Coronary artery (tissue), 2 donors: Measurements from ENCODE around the gene RRP1.

Experiments
- DNase-seq: peaks from one replicate; pipeline ENCODE4 v3.0.0-alpha.2; 2017; ENCODE audit warnings: low spot score
- H3K27ac ChIP-seq, 2 donors: fragments of 200-600 bp; sonication (generic); one replicate each; pipeline ENCODE4 v1.5.1; 2016 to 2019
- H3K4me3 ChIP-seq: fragments of 200-600 bp; sonication (generic); 2 replicates; pipeline ENCODE4 v1.5.1; 2016; ENCODE audit warnings: mild to moderate bottlenecking, moderate library complexity
- TF ChIP-seq, protein P1 (sequence below): fragments of 200-600 bp; sonication (generic); IDR thresholded peaks from one replicate; pipeline ENCODE4 v1.5.1; 2019; ENCODE audit warnings: antibody characterized with exemption

Gene RRP1

DNA sequence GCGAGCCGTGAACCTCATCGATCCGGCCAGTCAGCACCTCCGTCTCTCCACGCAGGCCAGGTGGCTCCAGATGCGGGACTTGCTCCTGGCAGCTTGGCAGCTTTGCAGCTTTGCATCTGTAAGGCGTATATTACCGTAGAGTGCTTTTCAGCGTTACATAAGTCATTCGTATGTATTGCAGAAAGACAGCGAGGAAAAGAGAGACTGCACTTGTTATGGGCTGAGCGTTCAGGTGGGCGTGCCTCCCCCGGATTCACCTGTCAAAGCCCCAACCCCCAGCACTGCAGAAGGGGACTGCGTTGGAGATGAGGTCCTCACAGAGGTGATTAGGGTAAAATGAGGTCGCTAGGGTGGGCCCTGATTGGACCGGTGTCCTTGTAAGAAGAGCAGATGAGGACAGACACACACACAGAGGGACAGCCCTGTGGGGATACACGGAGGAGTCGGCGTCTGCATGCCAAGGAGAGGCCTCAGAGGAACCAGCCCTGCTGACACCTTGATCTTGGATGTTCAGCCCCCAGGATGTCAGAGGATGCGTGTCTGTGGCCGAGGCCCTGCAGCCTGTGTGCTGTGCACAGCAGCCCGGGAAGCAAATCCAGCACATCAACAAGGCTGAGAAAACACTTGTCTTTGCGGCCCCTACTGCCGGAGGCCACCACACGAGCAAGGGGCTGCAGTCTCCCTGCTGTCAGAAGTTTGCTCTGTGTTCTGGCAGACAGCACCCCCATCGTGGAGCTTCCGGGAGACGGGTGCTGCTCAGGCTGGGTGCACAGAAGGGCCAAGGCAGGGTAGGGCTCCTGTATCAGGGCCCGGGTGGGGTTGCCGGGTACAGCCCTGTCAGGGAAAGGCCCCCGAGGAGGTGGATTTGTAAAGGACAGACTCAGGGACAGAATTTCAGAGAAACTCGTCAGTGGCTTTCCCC, 64.7 kb downstream of the RRP1 start:
- Histone ChIP-seq H3K4me3 (no peak overlapping the region), H3K27ac (no peak overlapping the region)
- DNase-seq = no peak
- TF ChIP-seq, protein P1, sequence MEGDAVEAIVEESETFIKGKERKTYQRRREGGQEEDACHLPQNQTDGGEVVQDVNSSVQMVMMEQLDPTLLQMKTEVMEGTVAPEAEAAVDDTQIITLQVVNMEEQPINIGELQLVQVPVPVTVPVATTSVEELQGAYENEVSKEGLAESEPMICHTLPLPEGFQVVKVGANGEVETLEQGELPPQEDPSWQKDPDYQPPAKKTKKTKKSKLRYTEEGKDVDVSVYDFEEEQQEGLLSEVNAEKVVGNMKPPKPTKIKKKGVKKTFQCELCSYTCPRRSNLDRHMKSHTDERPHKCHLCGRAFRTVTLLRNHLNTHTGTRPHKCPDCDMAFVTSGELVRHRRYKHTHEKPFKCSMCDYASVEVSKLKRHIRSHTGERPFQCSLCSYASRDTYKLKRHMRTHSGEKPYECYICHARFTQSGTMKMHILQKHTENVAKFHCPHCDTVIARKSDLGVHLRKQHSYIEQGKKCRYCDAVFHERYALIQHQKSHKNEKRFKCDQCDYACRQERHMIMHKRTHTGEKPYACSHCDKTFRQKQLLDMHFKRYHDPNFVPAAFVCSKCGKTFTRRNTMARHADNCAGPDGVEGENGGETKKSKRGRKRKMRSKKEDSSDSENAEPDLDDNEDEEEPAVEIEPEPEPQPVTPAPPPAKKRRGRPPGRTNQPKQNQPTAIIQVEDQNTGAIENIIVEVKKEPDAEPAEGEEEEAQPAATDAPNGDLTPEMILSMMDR = no peak
